NCI-H2107 (cell line): ENCODE results near the gene RYR3.

Source experiments
- DNase-seq: peaks from one replicate; lab custom pipeline; 2025; lab: John Stamatoyannopoulos, UW

The RYR3 gene

DNA sequence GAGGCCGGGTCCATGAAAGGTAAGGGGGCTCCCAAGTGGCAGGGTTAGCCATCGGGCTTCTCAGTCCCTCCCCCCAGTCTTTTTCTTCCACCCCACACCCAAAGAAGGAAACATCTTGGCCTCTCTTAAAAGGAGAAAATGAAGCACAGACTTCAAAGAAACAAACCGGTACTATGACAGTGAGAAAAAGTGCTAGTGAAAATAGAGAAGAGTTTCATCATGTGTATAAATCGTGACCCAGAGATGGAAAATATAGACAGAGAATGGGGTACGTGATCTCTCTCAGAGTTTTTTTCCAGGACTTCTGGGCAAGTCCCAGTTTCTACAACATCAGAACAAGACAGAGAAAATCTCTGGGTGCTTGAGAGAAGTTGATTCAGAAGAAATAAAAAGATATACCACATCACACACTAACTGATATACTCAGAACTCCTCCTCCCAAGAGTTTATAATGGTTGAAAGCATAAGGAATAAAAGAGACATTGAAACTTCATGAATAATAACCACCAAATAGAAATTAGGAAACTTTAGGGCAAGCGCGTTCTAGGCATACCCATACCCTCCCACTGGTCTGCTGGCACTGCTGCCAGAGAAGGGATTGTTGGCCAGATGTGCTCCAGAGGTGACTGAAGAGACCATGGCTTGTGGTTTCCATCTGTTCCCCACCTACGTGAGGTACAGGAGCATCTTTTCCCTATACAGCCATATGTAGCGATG, 338.6 kb downstream of the RYR3 start:
- no peak for DNase-seq

DNA sequence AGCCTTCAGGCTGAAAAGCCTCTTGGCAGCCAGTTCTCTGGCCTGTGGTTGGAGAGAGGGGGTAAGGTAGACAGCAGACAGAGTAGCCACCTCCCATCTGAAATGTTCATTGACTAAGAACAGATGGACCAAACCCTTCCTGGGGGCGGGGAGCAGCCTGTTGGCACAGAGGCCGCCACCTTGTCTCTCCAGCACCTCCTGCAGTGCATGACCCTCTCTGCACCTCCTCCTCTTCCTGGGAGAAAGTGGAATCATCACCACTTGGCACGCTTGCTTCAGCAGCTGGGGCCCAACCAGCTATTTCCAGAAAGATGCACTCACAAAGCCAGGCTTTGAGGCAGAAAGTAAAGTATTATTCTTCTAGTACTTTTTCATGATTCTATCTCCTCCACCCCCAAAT, 344.1 kb downstream of the RYR3 start:
- no peak for DNase-seq

DNA sequence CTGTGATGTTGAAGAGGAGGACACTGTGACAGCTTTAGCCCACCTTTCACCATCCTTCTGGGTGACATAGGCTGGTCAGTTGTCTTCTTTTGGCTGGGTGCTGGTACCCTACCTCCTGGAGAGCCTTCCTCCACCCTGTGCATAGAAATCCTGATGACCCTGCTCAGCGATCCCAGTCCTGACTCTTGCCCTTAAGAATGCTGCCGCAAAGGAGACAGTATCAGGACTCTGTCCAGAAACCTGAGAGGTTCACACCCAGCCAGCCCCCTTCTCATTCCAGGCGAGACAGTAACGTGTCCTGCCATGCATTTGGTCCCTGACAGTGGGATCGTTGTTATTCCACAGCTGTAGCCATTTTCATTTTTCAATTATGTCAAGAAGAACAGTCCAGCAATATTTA, 344.7 kb downstream of the RYR3 start:
- no peak for DNase-seq

DNA sequence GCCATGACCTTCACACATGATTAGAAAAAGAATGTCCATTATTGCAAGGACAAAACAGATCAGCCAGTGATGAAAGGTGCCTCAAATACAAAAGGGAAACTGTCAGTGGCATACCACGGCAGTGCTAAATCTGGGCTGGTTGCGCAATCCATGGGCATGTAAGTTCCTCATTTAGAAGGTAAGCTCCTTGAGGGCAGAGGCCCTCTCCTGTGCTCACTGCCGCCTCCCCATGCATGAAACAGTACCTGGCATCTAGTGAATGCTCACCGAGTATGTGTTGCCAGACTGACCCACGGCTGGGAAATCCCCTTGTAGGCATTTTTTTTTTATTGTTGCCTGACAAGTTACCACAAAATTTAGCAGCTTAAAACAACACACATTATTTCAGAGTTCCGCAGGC, 345.4 kb downstream of the RYR3 start:
- no peak for DNase-seq

DNA sequence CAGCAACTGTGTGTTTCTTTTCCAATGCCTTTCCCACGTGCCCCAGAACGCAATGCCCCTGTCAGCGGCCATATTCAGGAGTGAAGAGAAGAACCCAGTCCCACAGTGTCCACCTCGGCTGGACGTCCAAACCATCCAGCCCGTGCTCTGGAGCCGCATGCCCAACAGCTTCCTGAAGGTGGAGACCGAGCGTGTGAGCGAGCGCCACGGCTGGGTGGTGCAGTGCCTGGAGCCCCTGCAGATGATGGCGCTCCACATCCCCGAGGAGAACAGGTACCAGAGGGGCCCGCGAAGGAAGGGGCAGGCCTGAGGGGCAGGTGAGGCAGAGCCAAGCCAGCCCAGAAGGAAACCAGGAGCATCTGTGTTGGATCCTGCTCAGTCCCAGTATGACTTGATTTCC, 349.4 kb downstream of the RYR3 start:
- DNase-seq, result no peak

DNA sequence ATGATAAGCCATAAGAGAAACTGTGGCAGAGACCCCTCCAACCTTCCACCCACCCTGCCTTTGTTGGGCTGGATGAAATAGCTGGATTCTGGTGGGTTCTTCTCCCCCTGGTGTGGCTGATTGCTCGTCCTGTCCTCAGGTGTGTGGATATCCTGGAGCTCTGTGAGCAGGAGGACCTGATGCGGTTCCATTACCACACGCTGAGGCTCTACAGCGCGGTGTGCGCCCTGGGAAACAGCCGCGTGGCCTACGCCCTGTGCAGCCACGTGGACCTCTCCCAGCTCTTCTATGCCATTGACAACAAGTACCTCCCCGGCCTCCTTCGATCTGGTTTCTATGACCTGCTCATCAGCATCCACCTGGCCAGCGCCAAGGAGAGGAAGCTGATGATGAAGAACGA, 351.2 kb downstream of the RYR3 start:
- DNase-seq, result no peak

DNA sequence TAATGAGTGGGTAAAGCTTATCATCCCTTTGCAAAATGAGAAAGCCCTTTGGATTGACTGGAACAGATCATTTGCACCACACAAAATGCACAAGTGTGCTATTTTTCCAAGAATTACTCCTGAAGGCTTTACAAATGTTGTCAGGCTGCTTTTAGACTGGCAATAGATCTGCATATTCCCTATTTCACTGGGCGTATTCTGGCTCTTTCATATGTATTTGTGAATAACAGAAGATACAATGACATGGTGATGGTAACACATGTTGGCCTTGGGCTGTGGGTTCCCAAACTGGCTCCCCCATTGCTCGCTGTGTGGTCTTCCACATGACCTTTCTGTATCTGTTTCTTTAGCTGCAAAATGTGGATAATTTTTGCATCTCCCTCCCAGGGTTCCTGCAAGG, 354.2 kb downstream of the RYR3 start:
- no peak for DNase-seq

DNA sequence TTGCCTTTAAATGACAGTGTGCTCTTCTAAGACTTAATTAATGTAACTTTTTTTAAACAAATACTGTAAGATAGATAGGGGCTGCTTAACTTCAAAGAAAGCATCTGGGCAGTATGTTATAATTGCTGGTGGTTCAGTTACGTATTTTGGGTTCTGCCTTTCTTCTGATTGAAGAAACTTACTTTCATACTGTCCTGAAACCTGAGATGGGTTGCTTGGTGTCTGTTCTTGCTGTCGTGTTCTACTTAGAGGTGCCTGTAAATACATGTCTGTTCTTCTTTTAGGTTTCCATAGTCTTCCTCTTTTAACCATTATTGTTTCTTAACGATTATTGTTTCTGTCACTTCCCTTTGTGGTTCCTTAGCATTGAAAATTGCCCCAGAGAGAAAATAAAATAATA, 359.8 kb downstream of the RYR3 start:
- DNase-seq, result no peak

DNA sequence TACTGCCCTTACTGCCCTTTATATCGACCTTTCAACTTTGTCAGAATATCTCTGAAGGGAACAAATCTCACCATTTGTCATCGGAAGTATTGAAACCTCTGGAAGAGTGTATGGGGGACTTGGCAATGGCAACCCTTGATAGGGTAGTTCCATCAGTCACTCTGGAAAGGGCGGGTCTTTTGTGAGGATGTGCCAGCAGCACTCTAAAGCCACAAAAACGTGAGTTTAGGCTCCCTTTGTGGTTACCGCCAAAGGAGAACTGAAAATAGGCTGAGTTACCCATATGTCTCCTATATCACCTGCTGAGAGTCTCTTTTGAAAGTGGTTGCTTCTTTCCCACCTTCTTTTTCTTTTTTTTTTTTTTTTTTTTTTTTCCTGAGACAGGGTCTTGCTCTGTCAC, 360.7 kb downstream of the RYR3 start:
- DNase-seq, result no peak

DNA sequence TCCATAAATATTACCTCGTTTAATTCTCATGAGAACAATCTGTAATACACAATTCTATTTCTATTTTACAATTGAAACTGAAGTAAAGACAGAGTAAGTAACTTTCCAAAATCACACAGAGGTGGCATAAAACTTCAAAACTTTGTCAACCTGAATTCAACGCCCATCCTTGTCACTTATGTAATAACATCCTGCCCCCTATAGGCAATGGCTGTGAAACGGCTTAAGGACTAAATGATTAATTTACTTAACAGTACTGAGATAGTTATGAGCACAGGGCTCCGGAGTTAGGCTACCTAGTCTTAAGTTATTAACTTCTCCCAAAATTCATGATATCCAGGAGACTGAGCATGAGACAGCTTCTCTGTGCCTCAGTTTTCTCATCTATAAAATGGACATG, 364.5 kb downstream of the RYR3 start:
- no peak for DNase-seq

DNA sequence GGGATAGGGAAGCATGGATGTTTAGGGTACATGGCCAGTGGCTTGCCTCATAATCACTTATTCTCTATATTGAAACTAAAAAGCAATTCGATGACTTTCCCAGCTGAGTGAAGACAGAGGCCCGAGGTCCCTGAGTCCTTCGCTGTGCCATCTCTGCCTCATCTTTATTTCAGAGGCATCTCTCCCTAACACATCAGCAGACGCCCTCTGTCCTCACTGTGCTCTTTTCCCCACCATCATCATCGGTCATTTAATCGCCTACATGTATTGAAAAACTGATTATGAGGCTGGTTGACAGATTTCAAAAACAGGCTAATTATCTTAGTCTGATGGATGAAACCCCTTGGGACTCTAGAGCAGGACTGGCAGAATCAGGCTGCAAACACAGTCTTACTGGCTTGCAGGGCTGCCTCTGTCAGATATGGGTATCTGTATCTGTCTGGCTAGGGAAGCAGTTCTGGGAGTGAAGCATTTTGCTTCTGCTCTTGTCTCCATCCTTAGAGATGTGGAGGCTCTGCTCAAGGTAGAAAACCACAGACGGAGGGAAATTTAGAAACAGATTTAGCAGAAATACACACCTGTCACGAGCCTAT, 366.6 kb downstream of the RYR3 start:
- no peak for DNase-seq

DNA sequence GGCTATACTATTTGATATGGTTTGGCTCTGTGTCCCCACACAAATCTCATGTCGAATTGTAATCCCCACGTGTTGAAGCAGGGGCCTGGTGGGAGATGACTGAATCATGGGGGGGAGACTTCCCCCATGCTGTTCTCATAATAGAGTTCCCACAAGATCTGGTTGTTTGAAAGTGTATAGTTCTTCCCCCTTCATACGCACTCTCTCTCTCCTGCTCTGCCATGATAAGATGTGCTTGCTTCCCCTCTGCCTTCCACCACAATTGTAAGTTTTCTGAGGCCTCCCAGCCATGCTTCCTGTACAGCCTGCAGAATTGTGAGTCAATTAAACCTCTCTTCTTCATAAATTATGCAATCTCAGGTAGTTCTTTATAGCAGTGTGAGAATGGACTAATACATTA, 367.4 kb downstream of the RYR3 start:
- DNase-seq, result no peak

DNA sequence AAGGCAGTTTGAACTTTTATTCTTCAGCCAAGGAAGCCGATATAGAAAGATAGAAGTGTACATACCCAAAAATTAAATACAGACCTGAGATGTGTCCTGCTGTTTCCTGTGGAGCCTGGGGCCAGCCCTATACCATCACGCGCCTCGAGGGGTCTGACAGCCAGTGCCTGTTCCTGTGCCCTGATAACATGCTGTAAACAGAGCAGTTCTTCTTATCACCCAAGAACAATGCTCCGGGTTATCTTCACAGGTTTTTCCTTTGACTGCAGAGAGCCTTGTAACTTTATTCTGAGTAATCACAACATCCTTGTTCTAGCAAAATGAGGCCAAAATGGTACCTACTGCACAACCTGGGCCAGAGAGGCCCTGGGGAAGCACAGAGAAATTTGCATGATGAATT, 367.8 kb downstream of the RYR3 start:
- no peak for DNase-seq

DNA sequence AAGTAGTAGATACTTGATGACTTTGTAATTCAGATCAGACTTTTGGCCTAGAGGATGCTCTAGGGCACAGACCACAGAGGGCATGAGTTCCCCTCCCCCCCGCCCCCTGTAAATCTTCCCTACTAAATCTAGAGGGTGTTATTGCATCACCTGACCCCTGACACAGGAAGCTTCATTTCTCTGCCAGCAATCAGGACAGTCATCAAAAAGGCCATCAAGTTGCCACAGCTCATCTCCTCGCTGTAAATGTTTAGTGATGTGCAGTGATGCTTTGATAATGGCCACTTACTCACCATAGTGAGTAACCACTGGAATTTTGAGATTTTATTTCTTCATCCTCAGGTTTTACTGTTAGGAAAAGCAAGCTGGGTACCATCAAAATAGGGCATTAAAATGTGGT, 368.3 kb downstream of the RYR3 start:
- no peak for DNase-seq

DNA sequence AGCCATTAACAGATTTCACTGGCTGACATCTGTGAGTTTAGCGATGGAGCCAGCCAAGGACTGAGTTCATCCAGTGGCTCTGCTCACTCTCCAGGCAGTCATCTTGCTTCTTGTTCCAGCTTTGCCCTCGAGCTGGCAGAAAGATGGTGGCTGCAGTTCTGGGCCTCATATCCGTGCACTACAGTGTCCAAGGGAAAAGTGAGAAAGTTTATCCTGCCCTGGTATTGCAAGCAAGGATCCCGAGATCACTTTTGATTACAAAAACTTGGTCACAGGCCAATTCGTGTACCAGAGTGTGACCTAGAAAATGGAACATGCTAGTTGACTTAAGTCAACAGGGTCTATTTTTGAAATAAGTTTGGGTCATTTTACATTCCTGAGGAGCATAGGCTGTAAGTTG, 369.6 kb downstream of the RYR3 start:
- no peak for DNase-seq

DNA sequence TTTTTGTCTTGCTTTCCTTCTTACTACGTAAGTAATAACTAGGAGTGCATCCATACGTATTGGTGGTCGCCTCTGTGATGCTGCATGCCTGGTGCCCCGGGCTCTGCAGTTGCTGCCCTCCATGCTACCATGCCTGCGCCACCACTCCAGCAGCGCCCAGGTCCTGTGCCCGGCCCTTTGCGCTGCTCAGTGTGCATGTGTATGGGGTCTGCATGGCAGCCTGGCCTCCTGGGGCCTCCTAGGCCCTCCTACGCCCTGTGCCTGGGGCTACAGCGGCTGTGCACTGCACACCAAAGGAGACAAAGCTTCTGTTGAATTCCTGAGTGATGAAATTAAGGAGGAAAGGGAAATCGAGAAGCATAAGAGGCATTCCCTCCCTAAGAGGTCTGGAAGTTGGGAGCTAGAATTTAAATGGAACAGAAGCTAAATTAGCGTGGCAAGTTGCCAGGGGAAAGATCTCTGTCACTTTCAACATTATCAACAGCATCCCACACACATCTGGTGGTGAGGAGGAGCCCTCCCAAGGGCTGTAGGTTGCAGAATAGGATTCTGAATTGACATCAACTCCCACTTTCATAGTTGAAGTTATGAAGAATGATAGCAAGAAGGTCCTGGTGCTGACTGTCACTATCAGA, 382.5 kb downstream of the RYR3 start:
- no peak for DNase-seq

DNA sequence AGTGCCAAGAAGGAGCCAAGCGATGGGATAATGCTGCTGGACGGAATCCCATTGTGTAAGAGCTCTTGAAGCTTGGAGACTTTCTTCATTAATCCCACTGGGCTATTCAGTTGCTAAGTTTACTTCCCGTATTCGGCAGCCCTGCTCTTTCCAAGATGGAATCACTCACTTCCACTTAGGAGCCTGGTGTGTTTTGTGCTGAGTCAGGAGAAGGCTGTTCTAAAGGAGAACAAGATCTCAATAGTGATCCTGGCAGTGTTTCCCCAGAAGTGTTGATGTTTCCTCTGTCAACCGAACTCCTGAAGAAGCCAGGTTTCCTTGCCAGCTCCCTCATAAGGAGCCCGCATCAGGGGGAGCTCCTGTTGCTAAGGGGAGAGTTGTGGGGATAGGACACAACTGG, 387.4 kb downstream of the RYR3 start:
- no peak for DNase-seq

DNA sequence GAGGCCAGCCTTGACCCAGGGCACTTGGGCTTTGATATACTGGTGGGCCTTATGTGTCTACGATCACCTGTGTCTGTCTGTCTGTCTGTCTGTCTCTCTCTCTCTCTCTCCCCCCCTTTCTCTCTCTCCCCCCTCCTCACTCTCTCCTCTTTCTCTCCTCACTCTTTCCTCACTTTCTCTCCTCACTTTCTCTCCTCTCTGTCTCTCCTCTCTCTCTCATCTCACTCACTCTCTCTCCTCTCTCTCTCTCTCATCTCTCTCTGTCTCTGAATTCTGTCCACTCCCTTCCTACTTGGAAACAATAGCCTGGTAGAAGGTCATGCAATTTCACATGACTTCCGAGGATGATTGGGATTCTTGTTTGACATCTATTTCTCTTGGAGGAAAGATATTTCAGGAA, 388.4 kb downstream of the RYR3 start:
- no peak for DNase-seq

DNA sequence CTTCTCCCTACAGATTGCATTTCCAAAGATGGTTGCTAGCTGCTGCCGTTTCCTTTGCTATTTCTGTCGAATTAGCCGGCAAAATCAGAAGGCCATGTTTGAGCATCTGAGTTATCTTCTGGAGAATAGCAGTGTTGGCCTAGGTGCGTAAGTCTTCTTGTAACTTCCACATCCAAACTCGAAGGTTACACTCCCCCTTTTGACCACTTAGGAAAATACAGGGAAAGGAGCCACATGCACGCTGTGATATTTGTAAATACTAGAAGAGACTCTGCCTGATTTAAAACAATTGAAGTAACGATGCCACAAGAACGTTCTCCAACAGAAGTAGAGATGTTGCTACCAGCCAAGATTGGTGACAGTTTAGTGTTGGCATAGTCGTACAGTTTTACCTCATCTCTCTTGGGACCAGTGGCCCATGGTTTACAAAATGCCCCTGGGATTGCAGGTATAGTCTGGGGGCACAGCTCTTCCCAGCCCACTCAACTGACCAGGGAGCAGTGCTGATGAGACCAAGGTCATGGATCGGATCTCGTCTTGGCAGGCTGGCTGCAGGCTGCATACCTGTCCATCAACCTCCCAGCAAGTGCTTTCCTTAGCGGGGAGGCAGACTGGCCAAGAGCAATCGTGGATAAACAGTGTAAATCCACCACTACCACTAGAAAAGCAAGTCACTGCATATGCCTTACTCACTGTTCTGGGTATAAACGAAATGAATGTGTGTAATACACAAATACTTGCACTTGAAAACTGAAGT, 389.1 kb downstream of the RYR3 start:
- no peak for DNase-seq

DNA sequence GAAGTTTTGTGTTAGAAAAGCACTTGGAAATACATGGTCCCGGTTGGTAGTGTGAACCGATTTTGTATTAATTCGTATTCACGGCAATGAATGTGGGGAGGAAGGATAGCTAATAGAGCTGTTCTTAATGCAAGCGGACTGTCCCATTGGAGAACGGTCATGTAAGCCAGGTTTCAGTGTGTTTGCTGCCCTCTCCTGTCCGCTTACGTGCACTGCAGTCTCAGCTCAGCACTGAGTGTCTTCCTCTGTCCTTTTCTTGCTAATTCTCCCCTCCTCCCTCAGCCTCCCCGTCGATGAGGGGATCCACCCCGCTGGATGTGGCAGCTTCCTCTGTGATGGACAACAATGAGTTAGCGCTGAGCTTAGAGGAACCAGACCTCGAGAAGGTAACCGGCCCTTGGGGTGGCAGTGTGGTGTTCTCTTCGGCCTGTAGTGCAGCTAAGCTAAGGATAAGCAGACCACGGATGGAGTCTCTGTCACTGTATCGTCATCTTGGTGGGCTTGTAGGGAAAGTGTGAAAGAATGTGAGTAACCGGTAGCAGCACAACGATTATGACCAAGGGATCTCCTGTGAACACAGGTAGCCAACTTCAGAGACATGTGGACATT, 390.0 kb downstream of the RYR3 start:
- no peak for DNase-seq

DNA sequence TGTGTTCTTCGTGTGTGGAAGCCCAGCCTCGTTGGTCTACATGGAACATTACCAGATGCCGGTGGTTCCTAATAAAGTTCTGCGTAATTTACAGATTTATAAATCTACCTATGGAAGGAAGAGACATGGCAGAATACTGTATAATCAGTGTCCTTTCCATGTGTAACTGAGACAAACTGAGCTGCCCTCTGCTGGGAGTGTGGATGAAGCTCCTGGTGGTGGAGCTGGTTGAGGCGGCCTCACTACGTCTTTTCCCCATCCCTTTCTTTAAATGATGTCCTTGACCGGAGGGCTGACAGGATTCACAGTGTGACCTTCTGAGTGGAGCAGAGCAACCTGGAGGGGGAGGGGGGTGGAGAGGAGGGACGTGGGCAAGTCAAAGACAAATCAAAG, 390.5 kb downstream of the RYR3 start:
- no peak for DNase-seq

DNA sequence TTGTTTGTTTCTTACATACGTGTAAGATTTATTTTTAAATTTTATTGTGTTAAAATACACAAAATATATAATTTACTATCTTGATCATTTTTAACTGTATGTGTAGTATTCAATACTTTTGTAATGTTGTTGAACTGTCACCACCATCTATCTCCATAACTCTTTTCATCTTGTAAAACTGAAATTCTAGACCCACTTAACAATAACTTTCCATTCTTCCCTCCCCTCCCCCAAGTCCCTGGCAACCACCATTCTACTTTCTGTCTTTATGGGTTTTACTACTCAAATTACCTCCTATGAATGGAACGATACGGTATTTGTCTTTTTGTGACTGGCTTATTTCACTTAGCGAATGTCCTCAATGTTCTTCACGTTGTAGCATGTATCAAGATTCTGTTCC, 395.4 kb downstream of the RYR3 start:
- DNase-seq, result no peak

DNA sequence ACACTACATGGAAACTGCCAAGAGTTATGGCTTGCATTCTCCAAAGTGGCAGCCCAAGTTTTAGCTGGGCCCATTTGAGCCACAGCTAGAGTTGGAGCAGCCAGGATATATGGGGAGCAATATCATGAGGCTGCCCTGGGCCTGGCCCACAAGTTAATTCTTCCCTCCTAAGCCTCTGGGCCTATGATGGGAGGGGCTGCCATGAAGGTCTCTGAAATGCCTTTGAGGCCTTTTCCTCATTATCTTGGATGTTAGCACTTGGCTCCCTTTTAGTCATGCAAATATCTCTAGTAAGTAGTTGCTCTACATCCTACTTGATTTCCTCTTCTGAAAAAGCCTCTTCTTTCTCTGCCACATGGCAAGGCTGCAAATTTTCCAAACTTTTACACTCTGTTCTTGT, 400.0 kb downstream of the RYR3 start:
- no peak for DNase-seq
